ENCODE data around the gene CKAP4. TPM values are rescaled to one million over a fixed set of nuclear protein-coding genes. Genes with fewer than 3 reads are reported as not detected.

CKAP4 gene
- total RNA-seq, 2 experiments from 2014 or later = 14.7 to 15.7 TPM

- ATAC-seq (ENCODE audit: poor library complexity) = no peak
- H3K9me3 Mint-ChIP-seq = no peaks in the 10 kb centered on the region
Observed at GRCh38 chr12:106290666-106291065, 42.8 kb upstream of the CKAP4 start.

GRCh38 chr12:106289196-106289681, 41.4 kb upstream of the CKAP4 start:
- intact Hi-C loops (cut with DNase I, micrococcal nuclease) = no loop called here
- no peak overlapping the region for H3K27ac ChIP-seq (ENCODE audit: low read depth in 1 of 2, low read length in 2 of 2)
- CTCF ChIA-PET = no interaction called here
- DNase-seq = no peak
- Mint-ChIP-seq H3K27me3 (peaks cover 8% of the 10 kb centered on the region), H3K36me3 (ENCODE audit: low read depth) (no peaks in the 10 kb centered on the region), H3K9me3 (no peaks in the 10 kb centered on the region), H3K4me1 (ENCODE audit: low read depth) (no peaks in the 10 kb centered on the region), H3K4me3 (no peak overlapping the region), H3K27ac (no peak overlapping the region)
- H3K36me3 ChIP-seq (ENCODE audit: insufficient read depth, low read length) = no peaks in the 10 kb centered on the region
- no peak for ATAC-seq (ENCODE audit: poor library complexity)
- no peak overlapping the region for H3K4me3 ChIP-seq (ENCODE audit: low read length)
- H3K4me1 ChIP-seq (ENCODE audit: insufficient read depth, low read length) = no peaks in the 10 kb centered on the region
- H3K27me3 ChIP-seq (ENCODE audit: control insufficient read depth in 1 of 2, insufficient read depth in 2 of 2, low read length in 2 of 2) = no peaks in the 10 kb centered on the region
- POLR2A ChIA-PET = interaction anchor here (2.8 kb wide), 1 partner anchor 12 kb away, joined by 12 read pairs; the partner anchor contains the start of gene TCP11L2
- TF ChIP-seq CTCF (IDR thresholded peaks at IDR 0.05) = no peak
- H3K9me3 ChIP-seq (ENCODE audit: control insufficient read depth in 1 of 2, insufficient read depth in 1 of 2, low read length in 2 of 2) = no peaks in the 10 kb centered on the region

More at GRCh38 chr12:106290666-106291065, 42.8 kb upstream of the CKAP4 start:
- Histone ChIP-seq H3K9me3 (ENCODE audit: control insufficient read depth in 1 of 2, insufficient read depth in 1 of 2, low read length in 2 of 2) (no peaks in the 10 kb centered on the region), H3K27me3 (ENCODE audit: control insufficient read depth in 1 of 2, insufficient read depth in 2 of 2, low read length in 2 of 2) (no peaks in the 10 kb centered on the region), H3K27ac (ENCODE audit: low read depth in 1 of 2, low read length in 2 of 2) (no peak overlapping the region), H3K4me1 (ENCODE audit: insufficient read depth, low read length) (no peaks in the 10 kb centered on the region), H3K4me3 (ENCODE audit: low read length) (no peak overlapping the region), H3K36me3 (ENCODE audit: insufficient read depth, low read length) (no peaks in the 10 kb centered on the region)
- no peaks in the 10 kb centered on the region for H3K36me3 Mint-ChIP-seq (ENCODE audit: low read depth)
- ChIA-PET POLR2A (interaction anchor here (0.8 to 2.8 kb wide), 2 partner anchors 11 to 13 kb away, joined by 3 to 12 read pairs; partner anchors contain the start of gene TCP11L2), CTCF (interaction anchor here (0.6 to 1.3 kb wide), 2 partner anchors 18 to 57 kb away, joined by 3 read pairs; no protein-coding TSS in a partner anchor)
- no peaks in the 10 kb centered on the region for H3K27me3 Mint-ChIP-seq
- H3K27ac Mint-ChIP-seq = no peak overlapping the region
- TF ChIP-seq CTCF (IDR thresholded peaks at IDR 0.05) = no peak
- no peak for DNase-seq
- no peak overlapping the region for H3K4me3 Mint-ChIP-seq
- intact Hi-C loops (cut with DNase I, micrococcal nuclease) = no loop called here
- H3K4me1 Mint-ChIP-seq (ENCODE audit: low read depth) = no peaks in the 10 kb centered on the region

- ChIA-PET CTCF (no interaction called here), POLR2A (no interaction called here)
- no peak for TF ChIP-seq CTCF (IDR thresholded peaks at IDR 0.05)
- Histone ChIP-seq H3K27me3 (ENCODE audit: control insufficient read depth in 1 of 2, insufficient read depth in 2 of 2, low read length in 2 of 2) (no peaks in the 10 kb centered on the region), H3K9me3 (ENCODE audit: control insufficient read depth in 1 of 2, insufficient read depth in 1 of 2, low read length in 2 of 2) (no peaks in the 10 kb centered on the region), H3K4me1 (ENCODE audit: insufficient read depth, low read length) (no peaks in the 10 kb centered on the region), H3K27ac (ENCODE audit: low read depth in 1 of 2, low read length in 2 of 2) (no peak overlapping the region), H3K36me3 (ENCODE audit: insufficient read depth, low read length) (no peaks in the 10 kb centered on the region), H3K4me3 (ENCODE audit: low read length) (no peak overlapping the region)
- no peak overlapping the region for H3K27ac Mint-ChIP-seq
- ATAC-seq (ENCODE audit: poor library complexity) = no peak
- H3K4me3 Mint-ChIP-seq = no peak overlapping the region
- peak in 2 of 14 experiments; percentile 38 to 56 for DNase-seq
- intact Hi-C loops (cut with DNase I, micrococcal nuclease) = no loop called here
- peaks cover 10% of the 10 kb centered on the region for H3K27me3 Mint-ChIP-seq
- H3K9me3 Mint-ChIP-seq = no peaks in the 10 kb centered on the region
- no peaks in the 10 kb centered on the region for H3K4me1 Mint-ChIP-seq (ENCODE audit: low read depth)
- no peaks in the 10 kb centered on the region for H3K36me3 Mint-ChIP-seq (ENCODE audit: low read depth)
Observed at GRCh38 chr12:106288494-106289195, 40.8 kb upstream of the CKAP4 start.

All from CD4-positive, alpha-beta T cell (primary cell).